COLO829 (cell line): ENCODE measurements around the gene FAF1.

Experiments
- DNase-seq: peaks from one replicate; pipeline ENCODE4 v3.0.0; 2012; ENCODE audit warnings: low spot score

The FAF1 gene

DNA sequence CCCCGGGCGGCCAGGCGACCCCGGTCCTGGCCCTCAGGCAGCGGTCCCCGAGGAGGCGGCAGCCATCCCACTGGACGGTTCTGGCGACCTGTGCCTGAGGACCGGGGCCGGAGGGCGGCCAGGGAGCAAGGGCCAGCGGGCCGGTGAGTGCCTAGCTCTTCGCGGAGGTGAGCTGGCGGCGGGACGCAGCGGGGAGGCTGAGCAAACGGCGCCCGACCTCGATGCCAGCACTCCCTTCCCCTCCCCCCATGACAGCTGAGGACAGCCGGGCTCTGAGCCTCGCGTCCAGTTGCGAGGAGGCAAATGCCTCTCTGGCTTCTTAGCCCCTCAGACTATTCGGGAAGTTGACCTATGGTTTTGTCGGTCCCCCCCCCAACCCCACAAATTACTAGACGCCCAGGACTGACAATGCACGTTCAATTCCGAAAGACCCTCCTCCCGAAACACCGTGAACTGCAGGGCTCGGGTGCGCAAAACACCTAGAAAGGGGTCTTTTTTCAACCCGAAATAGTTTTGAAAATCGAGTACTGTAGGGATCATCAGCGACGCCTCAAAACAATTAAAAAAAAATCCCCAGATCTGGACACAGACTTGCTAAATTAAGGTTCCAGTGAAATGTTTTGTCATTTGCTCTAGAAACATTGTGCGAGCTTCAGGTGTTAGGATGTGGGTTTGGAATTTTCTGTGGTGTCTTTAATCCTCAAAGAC, 18.2 kb upstream of the FAF1 start:
- DNase-seq = no peak

DNA sequence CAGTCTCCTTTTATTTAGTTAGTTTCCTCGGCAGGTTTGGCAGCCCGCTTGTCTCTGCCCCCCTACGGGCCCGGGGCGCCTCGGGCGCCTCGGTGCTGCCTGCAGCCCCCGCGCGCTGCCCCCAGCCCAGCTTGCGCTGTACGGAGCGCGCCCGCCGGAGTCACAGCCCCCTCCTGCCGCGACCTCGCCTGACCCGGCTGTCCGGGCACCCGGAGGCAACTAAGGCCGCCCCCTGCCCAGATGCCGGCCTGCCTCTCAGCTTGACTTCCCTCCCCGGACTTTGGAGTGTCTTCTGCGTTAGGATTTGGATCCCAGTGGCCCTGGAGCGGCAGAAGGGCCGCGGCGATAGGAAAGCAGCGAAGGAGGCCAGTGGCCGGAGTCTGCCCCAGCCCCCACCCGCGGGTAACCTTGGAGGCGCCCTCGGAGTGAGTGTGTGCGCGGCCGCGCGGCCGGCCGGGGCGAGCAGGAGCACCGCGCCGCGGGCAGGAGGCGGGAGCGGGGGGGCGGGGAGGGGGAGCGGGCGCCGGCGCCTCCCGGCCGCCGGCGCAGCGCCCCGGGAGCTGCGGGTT, 17.6 kb upstream of the FAF1 start:
- DNase-seq = no peak

DNA sequence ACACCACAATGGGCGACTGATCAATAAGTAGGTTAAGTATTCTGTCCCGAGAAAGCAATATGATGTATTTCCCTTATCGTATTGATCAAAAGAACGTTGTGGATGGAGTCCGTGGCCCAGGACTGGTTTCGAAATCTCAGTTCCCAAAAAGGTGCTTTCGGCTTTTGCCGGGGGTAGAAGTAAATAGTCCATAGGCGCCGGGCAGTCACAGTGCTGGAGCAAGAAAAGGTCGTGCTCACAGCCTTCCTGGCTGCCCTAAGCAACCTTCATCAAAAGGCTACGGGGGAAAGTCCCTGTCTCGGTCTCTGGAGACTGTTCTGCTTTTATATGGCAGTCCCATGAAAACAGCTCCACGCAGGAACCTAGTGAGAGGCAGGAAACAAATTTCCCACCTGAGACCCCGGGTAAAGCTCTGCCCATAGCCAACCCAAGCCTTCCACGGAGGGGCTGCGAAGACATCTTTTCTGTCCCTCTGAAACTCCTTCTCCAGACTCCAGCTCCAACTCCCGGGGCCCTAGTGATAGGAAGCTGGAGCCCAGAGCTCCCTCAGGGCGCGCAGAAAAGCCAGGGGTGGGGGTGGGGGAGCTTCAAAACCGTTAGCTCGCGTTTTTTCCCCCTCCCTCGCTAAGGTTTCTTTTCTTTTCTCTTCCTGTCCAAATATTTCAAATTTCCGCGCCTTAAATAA, 17.0 kb upstream of the FAF1 start:
- no peak for DNase-seq

DNA sequence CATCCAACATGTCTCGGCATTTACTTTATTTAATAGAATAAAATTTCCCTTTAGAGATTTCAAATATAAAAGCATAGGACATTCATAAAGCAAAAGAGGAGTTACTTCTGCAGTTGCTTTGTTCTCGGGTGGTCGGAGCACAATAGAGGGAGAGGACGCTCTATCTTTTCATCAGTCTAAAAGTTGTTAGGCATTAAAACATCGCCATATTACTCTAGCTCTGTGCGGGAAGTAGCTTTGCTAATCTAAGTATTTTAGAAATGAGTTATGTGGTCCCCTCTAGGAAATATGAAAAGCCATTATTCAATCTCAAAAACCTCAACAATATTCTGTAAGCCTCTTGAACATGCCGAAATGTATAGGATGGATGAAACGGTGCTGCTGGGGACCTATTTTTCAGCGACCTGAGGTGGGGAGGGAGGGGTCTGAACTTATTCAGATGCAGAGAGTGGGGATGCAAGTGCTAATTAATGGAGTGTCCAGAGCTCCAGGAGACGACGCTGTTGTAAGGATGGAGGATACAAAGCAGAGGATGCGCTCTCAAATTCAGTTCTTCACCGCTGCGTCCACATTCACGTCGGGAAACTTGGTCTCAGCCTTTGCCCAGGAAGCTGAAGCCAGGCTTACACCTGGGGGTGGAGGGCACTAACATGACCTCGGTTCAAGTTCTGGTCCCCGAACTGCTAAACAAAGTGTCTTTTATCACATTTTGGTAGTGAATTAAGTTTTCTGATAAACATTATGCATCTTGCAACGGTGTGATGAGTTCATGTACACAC, 16.2 kb upstream of the FAF1 start:
- DNase-seq = no peak

DNA sequence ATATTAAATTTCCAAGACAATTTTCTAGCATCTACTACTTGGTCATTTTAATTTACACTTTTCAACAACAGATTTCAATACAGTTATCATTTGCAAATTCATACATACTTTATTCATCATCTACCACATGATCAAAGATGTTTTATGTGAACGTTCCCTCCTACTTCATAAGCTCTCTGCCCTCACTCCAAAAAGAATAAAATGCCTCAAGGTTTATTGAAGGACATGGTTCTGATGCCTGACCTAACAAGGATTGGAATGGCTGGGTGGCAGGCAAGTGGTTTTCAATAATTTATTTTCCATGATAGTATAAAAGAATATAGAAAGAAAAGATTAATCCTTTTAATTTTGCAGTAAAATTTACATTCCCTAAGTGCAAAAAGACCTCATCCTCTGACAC, 15.4 kb upstream of the FAF1 start:
- DNase-seq = no peak

DNA sequence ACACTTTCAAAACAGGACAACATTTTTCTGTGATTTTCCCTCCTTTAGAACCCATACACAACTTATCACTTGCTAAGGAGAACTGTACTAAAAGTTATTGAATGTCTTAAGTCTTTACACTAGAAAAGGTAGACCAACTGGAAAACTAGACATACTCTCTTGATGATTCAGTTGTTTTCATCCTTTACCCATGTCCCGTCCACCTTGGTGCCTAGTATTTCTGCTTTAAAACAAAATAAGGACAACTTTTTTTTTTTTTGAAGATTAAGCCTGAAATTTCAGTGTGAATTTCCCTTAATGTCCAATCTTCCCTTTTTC, 14.5 kb upstream of the FAF1 start:
- DNase-seq = no peak

DNA sequence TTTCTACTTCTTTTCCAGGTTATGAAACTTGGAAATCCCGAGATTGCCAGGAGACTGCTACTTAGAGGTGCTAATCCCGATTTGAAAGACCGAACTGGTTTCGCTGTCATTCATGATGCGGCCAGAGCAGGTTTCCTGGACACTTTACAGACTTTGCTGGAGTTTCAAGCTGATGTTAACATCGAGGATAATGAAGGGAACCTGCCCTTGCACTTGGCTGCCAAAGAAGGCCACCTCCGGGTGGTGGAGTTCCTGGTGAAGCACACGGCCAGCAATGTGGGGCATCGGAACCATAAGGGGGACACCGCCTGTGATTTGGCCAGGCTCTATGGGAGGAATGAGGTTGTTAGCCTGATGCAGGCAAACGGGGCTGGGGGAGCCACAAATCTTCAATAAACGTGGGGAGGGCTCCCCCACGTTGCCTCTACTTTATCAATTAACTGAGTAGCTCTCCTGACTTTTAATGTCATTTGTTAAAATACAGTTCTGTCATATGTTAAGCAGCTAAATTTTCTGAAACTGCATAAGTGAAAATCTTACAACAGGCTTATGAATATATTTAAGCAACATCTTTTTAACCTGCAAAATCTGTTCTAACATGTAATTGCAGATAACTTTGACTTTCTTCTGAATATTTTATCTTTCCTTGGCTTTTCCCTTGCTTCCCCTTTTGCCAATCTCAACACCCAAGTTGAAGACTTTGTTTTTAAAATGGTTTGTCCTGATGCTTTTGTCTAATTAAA, 14.0 kb upstream of the FAF1 start:
- no peak for DNase-seq

DNA sequence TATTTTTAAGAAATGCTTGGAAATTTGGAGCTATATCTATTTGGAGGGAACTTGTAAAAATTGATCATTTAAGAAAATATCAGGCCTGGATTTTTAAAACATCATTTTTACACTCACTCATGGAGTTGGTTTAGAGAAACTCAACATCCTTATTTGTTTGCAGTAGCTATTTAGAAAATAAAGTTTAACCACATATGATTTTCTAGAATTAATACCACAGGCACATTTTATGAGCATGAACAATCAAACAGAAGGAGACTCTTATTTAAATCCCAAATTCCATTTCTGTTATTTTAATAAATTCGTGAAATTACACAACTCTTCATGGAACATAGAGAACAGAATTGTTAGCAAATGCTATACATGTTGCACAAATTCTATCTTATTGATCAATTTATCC, 13.2 kb upstream of the FAF1 start:
- DNase-seq = no peak

DNA sequence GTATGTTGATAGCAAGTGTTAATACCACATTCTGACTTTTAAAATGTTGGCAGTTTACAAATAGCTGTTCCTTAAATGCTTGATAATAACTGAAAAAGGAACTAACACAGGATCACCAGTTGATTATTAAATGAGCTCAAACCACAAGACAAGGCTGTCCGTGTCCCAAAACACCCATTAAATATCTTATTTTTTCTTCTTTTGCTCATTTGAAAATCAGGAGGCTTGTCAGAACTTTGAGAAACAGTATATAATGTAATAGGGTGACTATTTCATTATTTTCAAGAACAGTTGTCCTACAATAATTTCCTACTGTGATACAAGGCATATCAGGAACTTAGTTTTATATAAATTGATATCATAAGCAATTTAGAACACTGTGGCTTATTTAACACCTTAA, 12.7 kb upstream of the FAF1 start:
- no peak for DNase-seq

DNA sequence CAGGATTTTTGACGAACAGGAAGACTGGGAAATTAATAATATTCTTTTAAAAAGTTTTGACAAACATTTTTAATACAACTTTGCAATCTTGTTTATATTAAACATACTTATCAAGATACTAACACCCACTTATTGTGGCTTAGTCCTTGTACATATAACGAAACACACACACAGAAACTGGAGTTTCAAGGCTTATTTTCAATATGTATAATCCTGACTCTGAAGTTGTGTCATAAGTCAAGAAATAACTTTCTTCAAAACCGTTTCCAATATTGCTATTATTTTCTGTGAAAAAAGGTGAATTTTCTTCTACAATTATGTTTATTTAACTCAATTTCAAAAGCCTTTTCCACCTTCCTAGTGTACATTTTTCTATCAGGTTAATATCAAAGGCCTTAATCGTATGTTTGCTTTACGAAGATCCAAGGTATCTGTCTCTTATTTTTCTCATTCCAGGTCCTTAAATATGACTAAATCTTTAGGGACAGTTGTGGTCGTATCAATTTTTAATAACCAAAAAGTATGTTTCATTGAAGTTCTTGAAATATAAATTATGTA, 11.8 kb upstream of the FAF1 start:
- no peak for DNase-seq

DNA sequence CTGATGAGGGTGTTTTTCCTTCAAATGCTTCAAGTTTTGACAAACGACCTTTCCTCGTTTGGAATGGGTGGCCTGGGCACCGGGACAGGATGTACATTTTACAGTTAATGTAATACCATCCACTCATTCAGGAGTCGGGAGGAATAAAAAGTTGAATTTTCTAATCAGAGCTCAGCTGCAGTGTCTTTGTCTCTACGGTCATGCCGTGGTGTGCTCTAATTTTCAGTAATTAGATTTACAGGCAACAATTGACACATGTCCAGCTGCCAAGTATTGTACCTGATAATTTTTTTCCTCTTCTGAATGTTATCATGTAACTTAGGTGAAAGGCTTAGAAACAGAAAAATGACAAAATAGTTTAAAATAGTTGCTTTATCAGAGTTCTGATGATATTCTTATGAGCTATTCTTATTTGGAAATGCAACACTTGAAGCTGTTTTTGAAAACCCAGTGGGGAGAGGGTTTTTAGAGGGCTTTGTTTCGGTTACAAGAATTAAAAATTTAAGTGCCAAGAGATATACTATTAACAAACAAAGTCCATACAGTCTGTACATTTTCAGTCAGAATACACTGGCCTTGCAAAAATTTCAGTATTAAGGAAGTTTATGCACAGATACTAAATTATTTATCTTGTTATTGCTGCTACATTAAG, 11.0 kb upstream of the FAF1 start:
- no peak for DNase-seq

DNA sequence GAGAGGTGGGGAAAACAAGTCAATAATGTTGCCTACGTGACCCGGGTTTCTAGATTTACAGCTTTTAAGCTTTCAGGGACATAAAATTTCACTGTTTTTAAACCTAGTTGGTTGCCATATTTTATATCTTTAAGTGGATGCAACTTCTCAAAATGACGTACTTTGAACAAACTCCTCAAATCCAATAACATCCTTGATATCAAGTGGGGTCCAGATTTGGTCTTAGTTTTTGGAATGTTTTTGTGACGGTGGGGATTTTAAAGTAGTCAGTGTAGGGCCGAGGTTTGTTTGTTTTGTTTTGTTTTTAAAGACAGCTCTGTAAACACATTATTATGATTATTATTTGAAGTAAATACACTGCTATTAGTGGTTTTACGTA, 10.4 kb upstream of the FAF1 start:
- DNase-seq = no peak

DNA sequence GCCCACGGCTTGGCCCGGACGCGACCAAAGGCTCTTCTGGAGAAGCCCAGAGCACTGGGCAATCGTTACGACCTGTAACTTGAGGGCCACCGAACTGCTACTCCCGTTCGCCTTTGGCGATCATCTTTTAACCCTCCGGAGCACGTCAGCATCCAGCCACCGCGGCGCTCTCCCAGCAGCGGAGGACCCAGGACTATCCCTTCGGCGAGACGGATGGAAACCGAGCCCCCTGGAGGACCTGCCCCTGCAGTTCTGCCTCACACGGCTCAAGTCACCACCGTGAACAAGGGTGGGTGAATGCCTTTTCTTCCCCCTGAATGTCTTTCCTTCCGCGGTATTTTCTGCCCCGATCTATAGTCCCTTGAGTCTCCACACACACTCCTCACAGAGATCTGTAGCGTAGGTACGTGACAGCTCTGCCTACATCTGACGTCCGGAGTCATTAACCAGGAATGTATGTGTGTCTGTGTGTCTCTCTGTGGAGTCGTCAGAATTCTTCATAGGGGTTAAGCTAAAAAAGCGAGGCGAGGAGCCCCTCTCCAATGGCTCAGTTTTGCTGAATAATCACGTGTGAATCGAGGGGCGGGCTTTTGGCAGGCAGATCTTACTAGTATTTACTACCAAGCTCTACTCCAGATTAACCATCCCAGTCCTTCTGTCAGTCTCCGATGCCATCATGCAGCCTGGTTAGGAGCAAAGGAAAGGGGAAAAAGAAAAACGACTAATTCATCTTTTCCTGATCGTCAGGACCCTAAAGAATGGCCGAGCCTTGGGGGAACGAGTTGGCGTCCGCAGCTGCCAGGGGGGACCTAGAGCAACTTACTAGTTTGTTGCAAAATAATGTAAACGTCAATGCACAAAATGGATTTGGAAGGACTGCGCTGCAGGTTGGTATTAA, 9.8 kb upstream of the FAF1 start, which contains the start of gene CDKN2C:
TSS of gene CDKN2C (plus strand) at position 635 of the 898 bp plus-strand sequence. CDS start at position 759, 124 bp downstream.
- no peak for DNase-seq

DNA sequence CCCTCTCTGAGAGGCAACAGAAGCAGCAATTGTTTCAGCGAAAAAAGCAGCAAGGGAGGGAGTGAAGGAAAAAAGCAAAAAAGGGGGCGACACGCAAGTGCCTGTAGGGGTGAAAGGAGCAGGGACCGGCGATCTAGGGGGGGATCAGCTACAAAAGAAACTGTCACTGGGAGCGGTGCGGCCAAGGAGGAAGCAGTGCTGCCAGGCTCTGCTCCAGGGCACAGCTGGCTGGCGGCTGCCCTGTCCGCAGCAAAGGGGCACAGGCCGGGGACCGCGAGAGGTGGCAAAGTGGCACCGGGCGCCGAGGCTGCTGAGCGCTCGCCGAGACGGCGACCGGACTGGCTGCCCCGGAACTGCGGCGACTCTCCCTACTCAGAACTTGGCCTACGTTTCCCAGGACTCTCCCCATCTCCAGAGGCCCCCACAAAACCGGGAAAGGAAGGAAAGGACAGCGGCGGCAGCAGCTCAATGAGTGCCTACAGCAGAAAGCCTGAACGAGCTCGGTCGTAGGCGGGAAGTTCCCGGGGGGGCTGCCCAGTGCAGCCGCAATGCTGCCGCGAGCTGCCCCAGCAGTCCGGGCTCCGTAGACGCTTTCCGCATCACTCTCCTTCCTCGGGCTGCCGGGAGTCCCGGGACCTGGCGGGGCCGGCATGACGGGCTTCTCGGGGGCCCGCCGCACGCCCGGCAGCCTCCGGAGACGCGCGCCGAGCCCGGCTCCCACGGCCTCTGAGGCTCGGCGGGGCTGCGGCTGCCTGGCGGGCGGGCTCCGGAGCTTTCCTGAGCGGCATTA, 8.9 kb upstream of the FAF1 start:
- DNase-seq = no peak

DNA sequence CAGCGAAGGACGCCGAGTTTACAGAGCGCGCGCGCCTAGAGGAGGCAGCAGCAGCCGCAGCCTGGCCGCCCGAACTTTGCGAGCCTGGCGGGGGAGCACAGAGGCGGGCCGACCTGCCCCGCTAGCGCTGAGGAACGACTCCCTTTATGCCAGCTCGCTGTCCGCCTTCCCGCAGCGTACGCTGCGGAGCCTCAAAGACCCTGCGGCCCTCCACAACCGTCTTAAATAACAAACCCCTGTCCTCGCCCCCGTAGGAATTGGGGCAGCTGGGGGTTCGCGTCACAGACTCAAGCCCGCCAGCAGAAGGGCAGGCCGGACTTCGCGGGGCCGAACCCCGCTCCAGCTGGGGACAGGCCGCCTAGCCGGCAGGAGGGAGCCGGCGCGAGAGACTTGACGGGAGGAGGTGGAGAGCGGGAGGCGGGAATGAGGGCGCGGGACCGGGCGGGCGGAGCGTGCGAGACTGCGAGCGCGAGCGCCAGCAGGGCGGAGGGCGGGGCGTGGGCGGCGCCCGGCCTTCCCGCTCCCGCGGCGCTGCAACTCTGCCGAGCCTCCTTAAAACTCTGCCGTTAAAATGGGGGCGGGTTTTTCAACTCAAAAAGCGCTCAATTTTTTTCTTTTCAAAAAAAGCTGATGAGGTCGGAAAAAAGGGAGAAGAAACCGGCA, 8.2 kb upstream of the FAF1 start:
- peak; percentile 82 for DNase-seq

DNA sequence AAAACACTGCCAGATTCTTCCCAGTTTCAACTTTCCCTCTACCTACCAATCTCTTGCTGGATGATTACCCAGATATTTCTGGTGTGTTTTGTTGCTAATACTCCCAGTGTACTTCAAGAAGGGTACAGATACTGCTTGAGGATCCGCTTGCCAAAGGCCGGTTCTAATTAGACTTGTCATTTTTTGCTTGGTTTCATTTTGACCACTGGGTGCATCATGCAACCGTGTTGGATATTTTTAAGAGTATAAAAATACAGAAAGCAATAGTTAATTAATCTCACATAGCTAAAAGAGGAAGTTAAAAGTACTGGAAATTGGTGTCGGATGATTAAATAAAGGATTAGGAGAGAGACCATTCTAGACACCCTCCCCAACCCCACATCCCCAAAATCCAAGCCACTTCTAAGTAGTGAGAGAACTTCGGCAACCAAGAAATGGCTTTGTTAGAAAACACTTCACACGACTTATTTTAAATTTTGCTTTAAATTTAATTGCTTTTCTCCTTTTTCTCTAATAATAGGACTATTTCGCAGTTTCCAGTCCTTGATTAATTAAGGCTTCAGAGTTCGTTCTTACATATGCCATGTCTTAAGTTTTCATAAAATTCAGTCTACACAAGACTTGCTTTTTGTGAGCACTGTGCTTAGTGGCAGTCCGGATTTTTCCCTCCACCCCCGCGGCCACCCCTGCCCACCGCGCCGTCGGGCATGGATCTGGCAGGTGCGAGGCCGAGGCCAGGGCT, 7.5 kb upstream of the FAF1 start:
- no peak for DNase-seq

DNA sequence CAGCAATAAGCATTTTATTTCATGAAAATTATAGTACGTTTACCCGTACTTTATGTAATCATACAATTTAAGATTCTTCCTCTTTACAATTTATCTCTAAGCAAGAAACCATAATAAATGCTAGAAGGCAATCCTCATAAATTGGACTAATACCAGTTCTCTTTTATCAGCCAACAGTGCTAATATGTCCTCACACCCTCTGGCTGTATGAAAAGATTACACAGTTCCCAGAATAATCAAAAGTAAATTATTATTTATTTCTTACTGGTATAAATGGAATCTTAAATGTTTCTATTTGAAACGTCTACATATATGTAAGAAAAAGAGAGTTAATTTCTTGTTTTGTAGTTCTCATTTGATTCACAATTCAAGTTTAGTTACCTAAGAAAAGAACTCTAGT, 6.9 kb upstream of the FAF1 start:
- no peak for DNase-seq

DNA sequence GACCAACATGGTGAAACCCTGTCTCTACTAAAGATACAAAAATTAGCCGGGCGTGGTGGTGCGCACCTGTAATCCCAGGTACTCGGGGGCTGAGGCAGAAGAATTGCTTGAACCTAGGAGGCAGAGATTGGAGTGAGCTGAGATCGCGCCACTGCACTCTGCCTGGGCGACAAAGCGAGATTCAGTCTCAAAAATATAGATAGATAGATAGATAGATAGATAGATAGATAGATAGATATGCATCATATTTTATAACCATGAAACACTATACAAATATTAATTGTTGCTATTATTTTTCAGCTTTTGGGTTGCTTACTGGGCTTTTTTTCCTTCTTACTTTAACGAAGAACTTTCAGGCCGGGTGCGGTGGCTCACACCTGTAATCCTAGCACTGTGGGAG, 4.8 kb upstream of the FAF1 start:
- no peak for DNase-seq
